Endothelial cell of umbilical vein (primary cell): ENCODE measurements around the gene CHMP1A.

Experiments
- EZH2 ChIP-seq: IDR thresholded peaks from 2 replicates; pipeline ENCODE4 v1.6.1; 2012; ENCODE audit warnings: borderline replicate concordance, low read depth, mild to moderate bottlenecking, moderate library complexity, low read length, inconsistent platforms; ENCODE audit not compliant: severe bottlenecking
- TF ChIP-seq, protein P1 (sequence below), 2 donors: IDR thresholded peaks; 1 replicate in 1 of 2; 2 replicates in 1 of 2; pipeline ENCODE4 v1.5.1; 2011; ENCODE audit warnings: low read length in 2 of 2, mild to moderate bottlenecking in 2 of 2, moderate library complexity in 2 of 2, control low read depth in 1 of 2, inconsistent platforms in 1 of 2, low read depth in 1 of 2; ENCODE audit not compliant: insufficient read depth in 1 of 2; ENCODE audit errors: extremely low read depth in 1 of 2

DNA sequence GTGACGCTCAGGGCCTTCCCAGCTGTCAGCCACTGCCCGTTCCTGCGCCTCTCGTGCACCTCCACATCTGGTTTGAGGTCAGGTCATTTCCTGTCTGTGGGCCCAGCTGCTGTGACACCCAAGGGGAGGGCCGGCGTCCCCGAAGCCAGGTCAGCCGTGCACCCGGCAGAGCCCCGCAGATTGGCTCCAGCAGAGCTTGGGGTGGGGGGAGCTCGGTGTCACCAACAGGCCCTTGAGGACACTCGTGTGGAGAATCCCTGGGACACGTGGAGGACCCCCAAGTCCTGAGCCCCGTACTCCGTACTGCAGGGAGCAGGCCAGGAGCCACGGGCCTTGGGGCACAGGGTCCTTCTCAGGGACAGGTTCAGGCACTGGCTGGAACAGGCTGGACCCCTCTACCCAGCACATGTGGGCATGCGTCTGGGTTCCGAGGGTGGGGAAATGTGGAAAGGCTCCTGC is 39.2 kb upstream of the CHMP1A start:
- no peak for TF ChIP-seq EZH2
- TF ChIP-seq, protein P1, sequence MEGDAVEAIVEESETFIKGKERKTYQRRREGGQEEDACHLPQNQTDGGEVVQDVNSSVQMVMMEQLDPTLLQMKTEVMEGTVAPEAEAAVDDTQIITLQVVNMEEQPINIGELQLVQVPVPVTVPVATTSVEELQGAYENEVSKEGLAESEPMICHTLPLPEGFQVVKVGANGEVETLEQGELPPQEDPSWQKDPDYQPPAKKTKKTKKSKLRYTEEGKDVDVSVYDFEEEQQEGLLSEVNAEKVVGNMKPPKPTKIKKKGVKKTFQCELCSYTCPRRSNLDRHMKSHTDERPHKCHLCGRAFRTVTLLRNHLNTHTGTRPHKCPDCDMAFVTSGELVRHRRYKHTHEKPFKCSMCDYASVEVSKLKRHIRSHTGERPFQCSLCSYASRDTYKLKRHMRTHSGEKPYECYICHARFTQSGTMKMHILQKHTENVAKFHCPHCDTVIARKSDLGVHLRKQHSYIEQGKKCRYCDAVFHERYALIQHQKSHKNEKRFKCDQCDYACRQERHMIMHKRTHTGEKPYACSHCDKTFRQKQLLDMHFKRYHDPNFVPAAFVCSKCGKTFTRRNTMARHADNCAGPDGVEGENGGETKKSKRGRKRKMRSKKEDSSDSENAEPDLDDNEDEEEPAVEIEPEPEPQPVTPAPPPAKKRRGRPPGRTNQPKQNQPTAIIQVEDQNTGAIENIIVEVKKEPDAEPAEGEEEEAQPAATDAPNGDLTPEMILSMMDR (IDR thresholded peaks at IDR 0.05; ENCODE audit: extremely low read depth in 1 of 2, insufficient read depth in 1 of 2, low read depth in 1 of 2, low read length in 2 of 2): no peak
